Endothelial cell of hepatic sinusoid (primary cell): ENCODE measurements around the gene OR52E1.
"Not testable (repeated sequence)": the region's sequence is repeated elsewhere in the genome, so short reads cannot be mapped to it uniquely, and the experiment has no call there.

Experiments used
- in situ Hi-C: cut with HindIII; loops from 2 replicates; pipeline ENCODE4 v1.10.0; 2017; ENCODE audit warnings: low sequenced_read_pairs

The OR52E1 gene

GRCh38 chr11:5069272-5069671 lies at the start of gene OR52E1:
Gene OR52E1, plus strand, starts transcription at chr11:5069572.
- in situ Hi-C loops, result no loop called here

GRCh38 chr11:5021996-5022395 lies 47.4 kb upstream of the OR52E1 start:
- in situ Hi-C loops, result no loop called here

GRCh38 chr11:5036669-5037068 lies 32.7 kb upstream of the OR52E1 start:
- in situ Hi-C loops, result no loop called here

- in situ Hi-C loops, result no loop called here
Observed at GRCh38 chr11:5037926-5038325, 31.4 kb upstream of the OR52E1 start.

- in situ Hi-C loops, result no loop called here
Observed at GRCh38 chr11:5038341-5038740, 31.0 kb upstream of the OR52E1 start.

- in situ Hi-C loops, result no loop called here
Observed at GRCh38 chr11:5040876-5041275, 28.5 kb upstream of the OR52E1 start.

- in situ Hi-C loops, result no loop called here
Observed at GRCh38 chr11:5042091-5042490, 27.3 kb upstream of the OR52E1 start.

- in situ Hi-C loops, result no loop called here
Observed at GRCh38 chr11:5043380-5043779, 26.0 kb upstream of the OR52E1 start.

GRCh38 chr11:5046226-5046625 lies 23.1 kb upstream of the OR52E1 start, which contains the start of gene OR52J3:
Gene OR52J3, plus strand, starts transcription at chr11:5046526. Its CDS starts 0 bp downstream, at chr11:5046526.
- in situ Hi-C loops, result no loop called here

- in situ Hi-C loops, result no loop called here
Observed at GRCh38 chr11:5046754-5047330, 22.5 kb upstream of the OR52E1 start.

- in situ Hi-C loops, result not testable (repeated sequence)
Observed at GRCh38 chr11:5058679-5059078, 10.7 kb upstream of the OR52E1 start.

- in situ Hi-C loops, result no loop called here
Observed at GRCh38 chr11:5059391-5059790, 10.0 kb upstream of the OR52E1 start, which contains the start of gene OR52E2. Gene OR52E2, minus strand, starts transcription at chr11:5059627. Its CDS starts 0 bp downstream, at chr11:5059627.

GRCh38 chr11:5065027-5065426 lies 4.3 kb upstream of the OR52E1 start:
- in situ Hi-C loops, result no loop called here

GRCh38 chr11:5071799-5072198 lies 2.4 kb downstream of the OR52E1 start:
- in situ Hi-C loops, result no loop called here

GRCh38 chr11:5081405-5081804 lies 12.0 kb downstream of the OR52E1 start:
- in situ Hi-C loops, result no loop called here

GRCh38 chr11:5083602-5084001 lies 14.2 kb downstream of the OR52E1 start:
- in situ Hi-C loops, result no loop called here

- in situ Hi-C loops, result no loop called here
Observed at GRCh38 chr11:5088556-5088955, 19.2 kb downstream of the OR52E1 start.

- in situ Hi-C loops, result no loop called here
Observed at GRCh38 chr11:5090668-5091067, 21.3 kb downstream of the OR52E1 start.

GRCh38 chr11:5092821-5093585 lies 23.6 kb downstream of the OR52E1 start:
- in situ Hi-C loops, result no loop called here

GRCh38 chr11:5096011-5096410 lies 26.6 kb downstream of the OR52E1 start:
- in situ Hi-C loops, result no loop called here

- in situ Hi-C loops, result no loop called here
Observed at GRCh38 chr11:5102246-5102645, 32.9 kb downstream of the OR52E1 start.

GRCh38 chr11:5103066-5103465 lies 33.7 kb downstream of the OR52E1 start:
- in situ Hi-C loops, result no loop called here
